GM23338 (cell line): ENCODE measurements around the gene DAPK2. TPM values are rescaled to one million over a fixed set of nuclear protein-coding genes. Genes with fewer than 3 reads are reported as not detected.

ENCODE experiments used
- ATAC-seq: fragments of 200-7000 bp; cut with Tn5 transposase; 3 replicates; pipeline ENCODE4 v1.9.1; 2020
- DNase-seq: peaks from one replicate; pipeline ENCODE4 v3.0.0-alpha.2; 2015; ENCODE audit warnings: low spot score
- H2AFZ ChIP-seq: fragments of 200-600 bp; sonication (generic); 2 replicates; pipeline ENCODE4 v1.8.0; 2016; ENCODE audit warnings: antibody characterized with exemption, mild to moderate bottlenecking, moderate library complexity
- H3F3A ChIP-seq: fragments of 200-600 bp; sonication (generic); replicated peaks from 2 replicates; pipeline ENCODE4 v1.8.0; 2017; ENCODE audit warnings: antibody characterized with exemption, mixed run types, low read depth
- H3K27ac ChIP-seq: fragments of 200-600 bp; sonication (generic); 2 replicates; pipeline ENCODE4 v1.6.1; 2016; ENCODE audit warnings: low read depth
- H3K27me3 ChIP-seq: fragments of 200-600 bp; sonication (generic); 2 replicates; pipeline ENCODE4 v1.8.0; 2016; ENCODE audit warnings: mild to moderate bottlenecking, mixed run types, moderate library complexity; ENCODE audit not compliant: insufficient read depth
- H3K36me3 ChIP-seq: fragments of 200-600 bp; sonication (generic); 2 replicates; pipeline ENCODE4 v1.8.0; 2016; ENCODE audit warnings: mild to moderate bottlenecking; ENCODE audit not compliant: insufficient read depth
- H3K4me1 ChIP-seq: fragments of 200-600 bp; sonication (generic); 2 replicates; pipeline ENCODE4 v1.8.0; 2016; ENCODE audit warnings: mild to moderate bottlenecking, moderate library complexity; ENCODE audit not compliant: insufficient read depth
- H3K4me2 ChIP-seq: fragments of 200-600 bp; sonication (generic); 2 replicates; pipeline ENCODE4 v1.7.1; 2017; ENCODE audit warnings: mixed run types
- H3K4me3 ChIP-seq: fragments of 200-600 bp; sonication (generic); 2 replicates; pipeline ENCODE4 v1.6.1; 2016; ENCODE audit warnings: mixed run types
- H3K79me2 ChIP-seq: fragments of 200-600 bp; sonication (generic); replicated peaks from 2 replicates; pipeline ENCODE4 v1.8.0; 2017; ENCODE audit warnings: mild to moderate bottlenecking; ENCODE audit not compliant: insufficient read depth
- H3K9me2 ChIP-seq: fragments of 200-600 bp; sonication (generic); 2 replicates; pipeline ENCODE4 v1.8.0; 2017; ENCODE audit not compliant: insufficient read depth
- H4K20me1 ChIP-seq: fragments of 200-600 bp; sonication (generic); replicated peaks from 2 replicates; pipeline ENCODE4 v1.8.0; 2017; ENCODE audit warnings: mild to moderate bottlenecking; ENCODE audit not compliant: insufficient read depth
- H3K27ac Mint-ChIP-seq: 2 replicates; pipeline ENCODE4 v1.8.0; 2020; ENCODE audit warnings: inconsistent platforms, mild to moderate bottlenecking, moderate library complexity, mixed read lengths
- H3K27me3 Mint-ChIP-seq: 3 replicates; pipeline ENCODE4 v1.8.0; 2022; ENCODE audit warnings: low read depth, mild to moderate bottlenecking, moderate library complexity, mixed read lengths, inconsistent platforms; ENCODE audit not compliant: insufficient read depth, poor library complexity
- H3K36me3 Mint-ChIP-seq: 3 replicates; pipeline ENCODE4 v1.8.0; 2021; ENCODE audit warnings: low read depth, mild to moderate bottlenecking, inconsistent platforms, moderate library complexity, mixed read lengths
- H3K4me1 Mint-ChIP-seq: 3 replicates; pipeline ENCODE4 v1.8.0; 2020; ENCODE audit warnings: mild to moderate bottlenecking, inconsistent platforms, mixed read lengths
- H3K4me3 Mint-ChIP-seq: 3 replicates; pipeline ENCODE4 v1.8.0; 2021; ENCODE audit warnings: moderate library complexity, mild to moderate bottlenecking, inconsistent platforms, mixed read lengths
- H3K9me3 Mint-ChIP-seq: 3 replicates; pipeline ENCODE4 v1.8.0; 2020; ENCODE audit warnings: moderate library complexity, mild to moderate bottlenecking, inconsistent platforms, mixed read lengths
- CREB1 ChIP-seq: fragments of 250-450 bp; sonication (Bioruptor Pico); IDR thresholded peaks from 2 replicates; pipeline ENCODE4 v1.5.0; 2020; ENCODE audit warnings: low read depth, mild to moderate bottlenecking, moderate library complexity
- CTCF ChIP-seq, 2 experiments: fragments of 200-600 bp in 1 of 2; sonication (generic) in 1 of 2; conservative IDR thresholded peaks; 2 replicates each; pipeline versions ENCODE4 v1.5.1 to v1.6.1; 2016 to 2017; ENCODE audit warnings: antibody characterized with exemption in 2 of 2, low read depth in 2 of 2, mild to moderate bottlenecking in 2 of 2, moderate library complexity in 1 of 2
- ETS1 ChIP-seq: IDR thresholded peaks from 2 replicates; pipeline ENCODE4 v1.6.1; 2016; ENCODE audit warnings: antibody characterized with exemption
- EZH2 ChIP-seq: fragments of 200-600 bp; sonication (generic); IDR thresholded peaks from one replicate; pipeline ENCODE4 v1.8.0; 2017; ENCODE audit warnings: antibody characterized with exemption, mild to moderate bottlenecking, low read depth; ENCODE audit not compliant: unreplicated experiment
- EZH2phosphoT487 ChIP-seq: fragments of 200-600 bp; sonication (generic); IDR thresholded peaks from one replicate; pipeline ENCODE4 v1.8.1; 2018; ENCODE audit warnings: antibody characterized with exemption; ENCODE audit not compliant: unreplicated experiment
- JUNB ChIP-seq: IDR thresholded peaks from one replicate; pipeline ENCODE4 v1.6.1; 2016; ENCODE audit warnings: antibody characterized with exemption; ENCODE audit not compliant: unreplicated experiment
- REST ChIP-seq: IDR thresholded peaks from one replicate; pipeline ENCODE4 v1.6.1; 2018; ENCODE audit warnings: antibody characterized with exemption; ENCODE audit not compliant: unreplicated experiment
- ZNF331 ChIP-seq: fragments of 250-450 bp; sonication (Bioruptor Pico); IDR thresholded peaks from 2 replicates; pipeline ENCODE4 v1.5.0; 2020; ENCODE audit warnings: low read depth, mild to moderate bottlenecking, moderate library complexity
- polyA plus RNA-seq: library from polyadenylated mRNA; unstranded; fragments of >200 nt; fragmentation: Nextera tagmentation; extraction: Ambion mirVana; gene quantifications from 2 replicates; pipeline ENCODE4 v1.2.1, GENCODE V29; 2016
- total RNA-seq: library from RNA; depleted of rRNA; stranded (reverse); fragments of >200 nt; shearing (Covaris generic); gene quantifications from 2 replicates; pipeline ENCODE4 v1.2.3, GENCODE V29; 2014

DAPK2 gene
- total and polyA plus RNA-seq, 2 experiments from 2014 or later, result 1.6 to 3.1 TPM

GRCh38 chr15:63876085-63876662 is 170.1 kb downstream of the DAPK2 start:
- DNase-seq (no peak), ATAC-seq (no peak)
- Mint-ChIP-seq H3K27ac (no peak overlapping the region), H3K27me3 (peaks cover 11% of the 10 kb centered on the region), H3K4me1 (peaks cover 18% of the 10 kb centered on the region), H3K9me3 (no peaks in the 10 kb centered on the region), H3K36me3 (no peaks in the 10 kb centered on the region), H3K4me3 (no peak overlapping the region)
- Histone ChIP-seq H3K36me3 (no peaks in the 10 kb centered on the region), H4K20me1 (no peaks in the 10 kb centered on the region; the same call in 1 of the 2 replicates), H3K4me2 (no peak overlapping the region), H3K4me3 (no peak overlapping the region), H3K27me3 (no peaks in the 10 kb centered on the region), H3K79me2 (no peaks in the 10 kb centered on the region), H3K9me2 (no peaks in the 10 kb centered on the region), H2AFZ (0 out of 2 replicates have a peak overlapping the region, but pooled peaks have one; percentile 34), H3K27ac (no peak overlapping the region), H3K4me1 (peaks cover 7% of the 10 kb centered on the region; the same call in 1 of the 2 replicates), H3F3A (no peaks in the 10 kb centered on the region)
- TF ChIP-seq CREB1 (CRISPR knock-in tag), result no peak

GRCh38 chr15:63874616-63875015 is 171.7 kb downstream of the DAPK2 start:
- H3K4me2 ChIP-seq, result no peak overlapping the region

GRCh38 chr15:63872759-63873510 is 173.3 kb downstream of the DAPK2 start:
- Histone ChIP-seq H3K27me3 (no peaks in the 10 kb centered on the region), H3K4me3 (no peak overlapping the region), H3K79me2 (no peaks in the 10 kb centered on the region), H2AFZ (no peak overlapping the region), H3K27ac (no peak overlapping the region), H3K4me2 (no peak overlapping the region), H3K9me2 (no peaks in the 10 kb centered on the region), H3K36me3 (no peaks in the 10 kb centered on the region), H4K20me1 (no peaks in the 10 kb centered on the region; the same call in 1 of the 2 replicates), H3K4me1 (no peaks in the 10 kb centered on the region), H3F3A (no peaks in the 10 kb centered on the region)
- Mint-ChIP-seq H3K9me3 (no peaks in the 10 kb centered on the region), H3K4me1 (peaks cover 5% of the 10 kb centered on the region; the same call in 2 of the 3 replicates), H3K4me3 (no peak overlapping the region), H3K27me3 (no peaks in the 10 kb centered on the region), H3K27ac (no peak overlapping the region), H3K36me3 (no peaks in the 10 kb centered on the region)
- DNase-seq, result no peak
- no peak for ATAC-seq
- TF ChIP-seq EZH2phosphoT487 (no peak), ETS1 (no peak), JUNB (no peak), CTCF (conservative IDR thresholded peaks at IDR 0.05; ENCODE audit: low read depth in 2 of 2) (no peak), CREB1 (CRISPR knock-in tag) (no peak), ZNF331 (CRISPR knock-in tag) (no peak), REST (no peak)

More at GRCh38 chr15:63874616-63875015, 171.7 kb downstream of the DAPK2 start:
- H3F3A ChIP-seq, result no peaks in the 10 kb centered on the region
- no peak overlapping the region for H3K4me3 ChIP-seq
- Mint-ChIP-seq H3K4me1 (peaks cover 14% of the 10 kb centered on the region), H3K4me3 (no peak overlapping the region), H3K27ac (no peak overlapping the region), H3K27me3 (peaks cover 5% of the 10 kb centered on the region), H3K36me3 (no peaks in the 10 kb centered on the region), H3K9me3 (no peaks in the 10 kb centered on the region)
- TF ChIP-seq ZNF331 (CRISPR knock-in tag) (no peak), EZH2 (no peak)
- H4K20me1 ChIP-seq, result no peaks in the 10 kb centered on the region; the same call in 1 of the 2 replicates
- peaks cover 7% of the 10 kb centered on the region; the same call in 1 of the 2 replicates for H3K4me1 ChIP-seq
- H2AFZ ChIP-seq, result no peak overlapping the region
- no peaks in the 10 kb centered on the region for H3K9me2 ChIP-seq
- no peak overlapping the region for H3K27ac ChIP-seq
- H3K27me3 ChIP-seq, result no peaks in the 10 kb centered on the region
- no peaks in the 10 kb centered on the region for H3K36me3 ChIP-seq
- DNase-seq (no peak), ATAC-seq (no peak)
- H3K79me2 ChIP-seq, result no peaks in the 10 kb centered on the region
